Upper lobe of left lung (tissue), 6 donors: ENCODE results near the gene FTL. TPM values are rescaled to one million over a fixed set of nuclear protein-coding genes. Genes with fewer than 3 reads are reported as not detected.

ENCODE experiments used
- ATAC-seq, 2 donors: fragments of 200-7000 bp; cut with Tn5 transposase; one replicate each; pipeline ENCODE4 v1.9.1; 2022; ENCODE audit warnings: mild to moderate bottlenecking in 2 of 2, moderate library complexity in 2 of 2; ENCODE audit not compliant: low FRiP score in 2 of 2
- DNase-seq, 2 donors: peaks; one replicate each; pipeline ENCODE4 v3.0.0-alpha.2; 2019 to 2020
- H3K27ac ChIP-seq, 4 donors: fragments of 200-600 bp; sonication (generic); one replicate each; pipeline ENCODE4 v1.5.1; 2016 to 2019
- H3K27me3 ChIP-seq, 4 donors: fragments of 200-600 bp; sonication (generic); one replicate each; pipeline ENCODE4 v1.5.1; 2017 to 2019
- H3K36me3 ChIP-seq, 4 donors: fragments of 200-600 bp; sonication (generic); one replicate each; pipeline ENCODE4 v1.5.1; 2016 to 2019
- H3K4me1 ChIP-seq, 4 donors: fragments of 200-600 bp; sonication (generic); one replicate each; pipeline ENCODE4 v1.5.1; 2018 to 2019
- H3K4me3 ChIP-seq, 4 donors: fragments of 200-600 bp; sonication (generic); one replicate each; pipeline ENCODE4 v1.5.1; 2017 to 2019; ENCODE audit warnings: mild to moderate bottlenecking in 2 of 4, moderate library complexity in 1 of 4
- H3K9me3 ChIP-seq, 4 donors: fragments of 200-600 bp; sonication (generic); one replicate each; pipeline ENCODE4 v1.5.1; 2018 to 2019
- EP300 ChIP-seq, 4 donors: sonication (generic); formaldehyde crosslinking; IDR thresholded peaks; one replicate each; pipeline ENCODE4 v1.5.1; 2017; ENCODE audit warnings: antibody characterized with exemption in 4 of 4, control low read depth in 2 of 4
- POLR2A ChIP-seq, 4 donors: fragments of 450-650 bp; IDR thresholded peaks; one replicate each; pipeline ENCODE4 v1.5.1; 2016 to 2017; ENCODE audit warnings: antibody characterized with exemption in 4 of 4, mild to moderate bottlenecking in 2 of 4
- POLR2AphosphoS5 ChIP-seq, 2 donors: sonication (generic); formaldehyde crosslinking; IDR thresholded peaks; one replicate each; pipeline ENCODE4 v1.5.1; 2017; ENCODE audit warnings: antibody characterized with exemption in 2 of 2
- WGBS, 2 donors: methylation state at CpG; one replicate each; pipeline ENCODE4 v1.1.5; 2017 to 2018; 5-methylcytosine and 5-hydroxymethylcytosine counted together
- total RNA-seq, 6 donors: library from RNA; depleted of rRNA in 4 of 6; stranded (reverse); fragments of >200 nt in 4 of 6; gene quantifications; one replicate each; pipeline versions ENCODE4 v1.1.0 to v1.2.1, GENCODE V29; 2016 to 2021
- TF ChIP-seq, protein P1 (sequence below), 6 experiments: fragments of 450-650 bp in 4 of 6; fragments of 200-600 bp in 2 of 6; sonication (generic) in 2 of 6; IDR thresholded peaks; one replicate each; pipeline ENCODE4 v1.5.1; 2016 to 2019; ENCODE audit warnings: antibody characterized with exemption in 6 of 6
- donor health status: DM: no; HTN: no; CAD: no; lungs with moderate emphysema.
- donor health status: DM: no; HTN: yes; CAD: no; lungs with severe emphysema.

FTL gene
- total RNA-seq, 6 donors from 2014 or later: 5,928 to 23,282 (median 11,982) TPM

DNA sequence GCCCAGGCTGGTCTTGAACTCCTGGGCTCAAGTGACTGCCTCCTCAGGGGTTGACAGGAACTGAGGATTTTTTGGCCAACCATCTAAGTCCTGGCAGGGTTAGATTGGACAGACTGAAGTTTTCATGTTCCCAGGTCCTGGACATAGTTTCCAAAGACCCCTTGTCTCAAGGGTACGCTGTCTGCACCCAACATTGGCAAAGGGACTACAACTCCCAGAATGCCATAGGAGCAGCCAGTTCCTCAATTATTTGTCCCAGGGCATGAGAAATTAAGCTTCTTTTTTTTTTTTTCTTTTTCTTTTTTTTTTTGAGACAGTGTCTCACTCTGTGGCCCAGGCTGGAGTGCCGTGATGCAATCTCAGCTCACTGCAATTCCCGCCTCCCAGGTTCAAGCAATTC lies 21.1 kb downstream of the FTL start:
- H3K27ac ChIP-seq: no peak overlapping the region
- ATAC-seq (no peak), DNase-seq (no peak)
- 94 to 96% methylated on average over 3 of the region's 3 CpGs for WGBS, 2 donors
- H3K27me3 ChIP-seq: no peaks in the 10 kb centered on the region
- peaks cover 4 to 15% (median 8%) of the 10 kb centered on the region in 4 donors for H3K4me1 ChIP-seq
- peaks cover 13 to 92% (median 67%) of the 10 kb centered on the region in 4 donors for H3K36me3 ChIP-seq
- TF ChIP-seq, protein P1, sequence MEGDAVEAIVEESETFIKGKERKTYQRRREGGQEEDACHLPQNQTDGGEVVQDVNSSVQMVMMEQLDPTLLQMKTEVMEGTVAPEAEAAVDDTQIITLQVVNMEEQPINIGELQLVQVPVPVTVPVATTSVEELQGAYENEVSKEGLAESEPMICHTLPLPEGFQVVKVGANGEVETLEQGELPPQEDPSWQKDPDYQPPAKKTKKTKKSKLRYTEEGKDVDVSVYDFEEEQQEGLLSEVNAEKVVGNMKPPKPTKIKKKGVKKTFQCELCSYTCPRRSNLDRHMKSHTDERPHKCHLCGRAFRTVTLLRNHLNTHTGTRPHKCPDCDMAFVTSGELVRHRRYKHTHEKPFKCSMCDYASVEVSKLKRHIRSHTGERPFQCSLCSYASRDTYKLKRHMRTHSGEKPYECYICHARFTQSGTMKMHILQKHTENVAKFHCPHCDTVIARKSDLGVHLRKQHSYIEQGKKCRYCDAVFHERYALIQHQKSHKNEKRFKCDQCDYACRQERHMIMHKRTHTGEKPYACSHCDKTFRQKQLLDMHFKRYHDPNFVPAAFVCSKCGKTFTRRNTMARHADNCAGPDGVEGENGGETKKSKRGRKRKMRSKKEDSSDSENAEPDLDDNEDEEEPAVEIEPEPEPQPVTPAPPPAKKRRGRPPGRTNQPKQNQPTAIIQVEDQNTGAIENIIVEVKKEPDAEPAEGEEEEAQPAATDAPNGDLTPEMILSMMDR (IDR thresholded peaks at IDR 0.05): no peak
- TF ChIP-seq EP300 (IDR thresholded peaks at IDR 0.05): no peak
- no peak for TF ChIP-seq POLR2A (IDR thresholded peaks at IDR 0.05)
- TF ChIP-seq POLR2AphosphoS5 (IDR thresholded peaks at IDR 0.05): no peak
- no peaks in the 10 kb centered on the region for H3K9me3 ChIP-seq
- no peak overlapping the region for H3K4me3 ChIP-seq

DNA sequence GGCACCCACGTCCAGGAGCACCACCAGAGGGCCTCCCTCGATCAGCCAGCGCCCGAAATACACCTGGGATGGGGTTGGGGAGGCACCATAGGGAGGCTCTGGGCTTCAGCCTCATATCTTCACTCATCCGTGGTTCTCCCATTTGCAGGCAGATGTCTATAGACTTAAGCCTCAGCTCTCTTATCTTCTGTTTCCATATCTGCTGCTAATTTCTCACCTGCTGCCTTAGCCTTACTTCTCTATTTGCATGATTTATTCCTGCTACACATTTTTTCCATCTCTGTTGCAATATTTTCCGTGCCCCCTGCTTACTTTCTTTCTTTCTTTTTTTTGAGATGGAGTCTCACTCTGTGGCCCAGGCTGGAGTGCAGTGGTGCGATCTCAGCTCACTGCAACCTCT lies 22.2 kb downstream of the FTL start:
- no peak overlapping the region for H3K27ac ChIP-seq
- ATAC-seq (no peak), DNase-seq (no peak)
- WGBS, 2 donors: 85 to 88% methylated on average over 5 to 7 of the region's 7 CpGs
- TF ChIP-seq, protein P1 (IDR thresholded peaks at IDR 0.05): no peak
- TF ChIP-seq EP300 (IDR thresholded peaks at IDR 0.05) (no peak), POLR2AphosphoS5 (IDR thresholded peaks at IDR 0.05) (no peak), POLR2A (IDR thresholded peaks at IDR 0.05) (no peak)
- H3K9me3 ChIP-seq: no peaks in the 10 kb centered on the region
- H3K36me3 ChIP-seq: peaks cover 13 to 81% (median 57%) of the 10 kb centered on the region in 4 donors
- H3K4me3 ChIP-seq: no peak overlapping the region
- peaks cover 15 to 26% (median 19%) of the 10 kb centered on the region in 4 donors for H3K4me1 ChIP-seq
- no peaks in the 10 kb centered on the region for H3K27me3 ChIP-seq

DNA sequence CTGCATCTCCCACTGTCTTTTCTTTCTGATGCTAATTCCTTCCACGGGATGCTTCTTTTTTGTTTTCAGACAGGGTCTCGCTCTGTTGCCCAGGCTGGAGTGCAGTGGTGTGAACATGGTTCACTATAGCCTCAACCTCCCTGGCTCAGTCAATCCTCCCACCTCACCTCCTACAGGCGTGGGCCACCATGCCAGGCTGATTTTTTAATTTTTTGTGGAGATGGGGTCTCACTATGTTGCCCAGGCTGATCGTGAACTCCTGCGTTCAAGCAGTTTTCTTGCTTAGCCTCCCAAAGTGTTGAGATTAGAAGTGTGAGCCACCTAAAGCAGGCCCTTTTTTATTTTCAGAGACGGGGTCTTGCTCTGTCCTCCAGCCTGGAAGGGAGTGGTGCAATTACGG lies 23.2 kb downstream of the FTL start:
- peaks cover 15 to 30% (median 21%) of the 10 kb centered on the region in 4 donors for H3K4me1 ChIP-seq
- DNase-seq (no peak), ATAC-seq (no peak)
- no peaks in the 10 kb centered on the region for H3K9me3 ChIP-seq
- no peak overlapping the region for H3K4me3 ChIP-seq
- peaks cover 13 to 71% (median 50%) of the 10 kb centered on the region in 4 donors for H3K36me3 ChIP-seq
- H3K27ac ChIP-seq: no peak overlapping the region
- TF ChIP-seq POLR2A (IDR thresholded peaks at IDR 0.05) (no peak), POLR2AphosphoS5 (IDR thresholded peaks at IDR 0.05) (no peak), EP300 (IDR thresholded peaks at IDR 0.05) (no peak)
- TF ChIP-seq, protein P1 (IDR thresholded peaks at IDR 0.05): no peak
- no peaks in the 10 kb centered on the region for H3K27me3 ChIP-seq
- 92 to 96% methylated on average over 7 of the region's 7 CpGs for WGBS, 2 donors

DNA sequence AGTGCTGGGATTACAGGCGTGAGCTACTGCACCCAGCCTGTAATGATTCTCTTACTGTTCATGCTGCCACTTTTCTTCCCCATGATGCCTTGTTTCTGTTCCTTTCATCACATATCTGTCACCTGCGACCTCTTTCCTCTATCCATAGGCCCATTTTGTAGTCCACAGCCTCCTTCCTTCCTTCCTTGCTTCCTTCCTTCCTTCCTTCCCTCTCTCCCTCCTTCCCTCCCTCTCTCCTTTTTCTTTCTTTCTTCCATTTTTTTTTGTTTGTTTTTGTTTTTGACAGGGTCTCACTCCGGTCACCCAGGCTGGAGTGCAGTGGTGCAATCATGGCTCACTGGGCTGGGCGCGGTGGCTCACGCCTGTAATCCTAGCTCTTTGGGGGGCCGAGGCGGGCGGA lies 23.8 kb downstream of the FTL start:
- H3K27me3 ChIP-seq: no peaks in the 10 kb centered on the region
- H3K36me3 ChIP-seq: peaks cover 13 to 65% (median 46%) of the 10 kb centered on the region in 4 donors
- H3K4me3 ChIP-seq: no peak overlapping the region
- 91 to 92% methylated on average over 9 of the region's 9 CpGs for WGBS, 2 donors
- H3K27ac ChIP-seq: no peak overlapping the region
- ATAC-seq (no peak), DNase-seq (peak in 1 of 2 donors; percentile 36)
- no peak for TF ChIP-seq POLR2A (IDR thresholded peaks at IDR 0.05)
- no peak for TF ChIP-seq POLR2AphosphoS5 (IDR thresholded peaks at IDR 0.05)
- TF ChIP-seq, protein P1 (IDR thresholded peaks at IDR 0.05): no peak
- no peak for TF ChIP-seq EP300 (IDR thresholded peaks at IDR 0.05)
- H3K4me1 ChIP-seq: peaks cover 15 to 30% (median 21%) of the 10 kb centered on the region in 4 donors
- no peaks in the 10 kb centered on the region for H3K9me3 ChIP-seq

DNA sequence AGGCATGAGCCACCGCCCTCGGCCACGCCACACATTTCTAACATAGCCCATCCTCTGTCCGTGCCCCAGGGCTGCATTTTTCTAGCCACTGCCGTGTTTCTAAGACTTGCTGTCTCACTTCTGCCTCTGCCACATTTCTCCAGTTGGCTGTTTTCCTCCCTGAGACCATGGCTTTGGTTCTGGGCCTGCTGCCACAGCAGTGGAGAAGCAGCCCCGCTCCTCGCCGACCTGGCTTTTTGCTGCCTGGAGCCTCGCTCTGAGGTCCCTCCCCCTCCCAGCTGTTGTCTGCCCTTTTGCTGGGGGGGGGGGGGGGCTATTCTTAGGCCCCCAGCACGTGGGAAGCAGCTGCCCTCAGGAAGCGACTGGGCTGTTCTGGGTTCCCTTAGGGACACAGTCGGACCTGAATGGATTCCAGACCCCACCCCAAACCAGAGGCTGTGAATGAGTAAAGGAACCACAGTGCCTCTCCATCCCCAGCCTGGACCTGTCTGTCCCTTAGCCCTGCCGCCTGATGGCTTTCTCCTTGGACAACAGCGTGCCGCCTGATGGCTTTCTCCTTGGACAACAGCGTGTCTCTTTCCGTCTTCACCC lies 24.7 kb downstream of the FTL start:
- ATAC-seq (no peak), DNase-seq (no peak)
- no peaks in the 10 kb centered on the region for H3K27me3 ChIP-seq
- no peak for TF ChIP-seq POLR2AphosphoS5 (IDR thresholded peaks at IDR 0.05)
- peaks cover 23 to 40% (median 29%) of the 10 kb centered on the region in 4 donors for H3K4me1 ChIP-seq
- peaks cover 10 to 56% (median 37%) of the 10 kb centered on the region in 4 donors for H3K36me3 ChIP-seq
- H3K9me3 ChIP-seq: no peaks in the 10 kb centered on the region
- WGBS, 2 donors: 88 to 92% methylated on average over 16 to 17 of the region's 17 CpGs
- H3K27ac ChIP-seq: peak overlapping the region in 2 of 4 donors; percentile 3 to 4
- no peak overlapping the region for H3K4me3 ChIP-seq
